ENCODE results near the gene MMP15. TPM values are rescaled to one million over a fixed set of nuclear protein-coding genes. Genes with fewer than 3 reads are reported as not detected.
A peak's percentile ranks its signal among the peaks of the same experiment; 100 is the strongest.

Gene MMP15
- polyA plus RNA-seq, 5 donors = 32.4 to 72.3 (median 40.9) TPM

- DNase-seq = no peak
These were observed 12.2 kb upstream of the MMP15 start for GRCh38 chr16:58013201-58013956.

- DNase-seq = no peak
These were observed 8.6 kb upstream of the MMP15 start for GRCh38 chr16:58016840-58017446.

- no peak for DNase-seq
These were observed 6.8 kb upstream of the MMP15 start for GRCh38 chr16:58018803-58019202.

DNA sequence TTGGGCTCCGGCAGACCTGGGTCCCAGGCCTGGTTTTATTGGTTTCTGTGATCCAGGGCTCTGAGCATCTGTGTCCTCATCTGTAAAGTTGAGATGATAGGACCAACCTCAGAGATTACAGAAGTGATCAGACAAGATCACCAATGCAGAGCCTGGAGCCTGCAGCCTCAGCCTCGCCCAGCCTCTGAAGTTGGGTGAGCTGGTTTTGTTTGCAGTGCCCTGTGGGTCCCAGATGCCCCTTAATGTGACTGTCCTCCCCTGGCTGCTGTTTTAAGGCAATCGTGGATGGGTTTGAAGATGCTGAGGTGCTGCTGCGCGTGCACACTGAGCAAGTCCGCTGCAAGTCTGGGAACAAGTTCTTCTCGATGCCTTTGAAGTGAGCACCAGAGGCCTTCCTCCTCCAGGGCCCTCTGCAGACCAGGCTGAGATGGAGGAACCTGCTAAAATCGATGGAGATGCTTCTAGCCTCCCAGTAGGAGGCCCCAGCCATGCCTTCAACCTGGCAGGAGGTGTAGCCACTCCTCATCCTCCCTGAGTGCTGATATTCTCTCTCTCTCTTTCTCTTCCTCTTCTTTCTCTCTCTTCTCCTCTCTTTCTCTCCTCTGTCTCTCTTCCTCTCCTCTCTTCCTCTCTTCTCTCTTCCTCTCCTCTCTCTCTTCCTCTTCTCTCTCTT is 5.6 kb upstream of the MMP15 start:
- no peak for DNase-seq

DNA sequence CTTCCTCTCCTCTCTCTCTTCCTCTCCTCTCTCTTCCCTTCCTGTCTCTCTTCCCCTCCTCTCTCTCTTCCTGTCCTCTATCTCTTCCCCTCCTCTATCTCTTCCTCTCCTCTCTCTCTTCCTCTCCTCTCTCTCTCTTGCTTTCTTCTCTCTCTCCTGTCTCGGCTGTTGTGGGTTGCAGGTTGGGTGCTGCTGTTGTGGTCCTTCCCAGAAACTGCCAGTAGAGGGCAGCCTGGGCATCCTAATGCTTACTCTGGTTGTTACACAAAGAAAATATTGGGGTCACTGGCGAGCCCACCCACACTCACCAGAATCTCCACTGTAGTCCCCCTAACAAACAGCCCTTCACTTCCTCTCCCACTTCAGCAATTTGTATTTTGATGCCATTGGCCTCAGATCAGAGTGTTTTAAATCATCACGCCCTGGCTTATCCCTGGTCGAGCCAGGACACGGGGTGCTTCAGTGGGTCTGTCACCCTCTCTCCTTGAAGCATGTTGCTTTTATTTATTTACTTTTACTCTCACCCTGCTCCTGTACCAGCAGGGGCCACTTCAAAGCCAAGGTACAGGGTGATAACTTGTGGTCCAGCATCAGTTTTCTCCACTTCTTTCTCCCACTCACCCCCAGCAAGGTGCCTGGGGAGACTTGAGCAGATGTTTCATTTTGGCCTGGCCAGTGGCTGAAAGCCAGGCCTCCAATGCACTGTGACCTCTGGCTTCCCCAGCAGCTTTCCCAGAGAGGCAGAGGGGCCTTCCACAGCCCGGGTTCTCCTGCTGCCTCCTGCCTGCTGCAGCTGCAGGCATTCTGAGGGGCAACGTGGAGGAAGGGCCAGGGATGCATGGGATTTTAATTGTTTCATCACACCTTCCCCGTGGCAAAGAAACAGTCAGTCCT is 4.7 kb upstream of the MMP15 start:
- DNase-seq = peak; percentile 38 to 60

GRCh38 chr16:58021661-58022551 is 3.6 kb upstream of the MMP15 start:
- DNase-seq = no peak

- DNase-seq = peak; percentile 67 to 73
These were observed 2.8 kb upstream of the MMP15 start for GRCh38 chr16:58022601-58023371.

GRCh38 chr16:58024486-58025350 is 836 bp upstream of the MMP15 start:
- DNase-seq = peak in 1 of 2 donors; percentile 42

DNA sequence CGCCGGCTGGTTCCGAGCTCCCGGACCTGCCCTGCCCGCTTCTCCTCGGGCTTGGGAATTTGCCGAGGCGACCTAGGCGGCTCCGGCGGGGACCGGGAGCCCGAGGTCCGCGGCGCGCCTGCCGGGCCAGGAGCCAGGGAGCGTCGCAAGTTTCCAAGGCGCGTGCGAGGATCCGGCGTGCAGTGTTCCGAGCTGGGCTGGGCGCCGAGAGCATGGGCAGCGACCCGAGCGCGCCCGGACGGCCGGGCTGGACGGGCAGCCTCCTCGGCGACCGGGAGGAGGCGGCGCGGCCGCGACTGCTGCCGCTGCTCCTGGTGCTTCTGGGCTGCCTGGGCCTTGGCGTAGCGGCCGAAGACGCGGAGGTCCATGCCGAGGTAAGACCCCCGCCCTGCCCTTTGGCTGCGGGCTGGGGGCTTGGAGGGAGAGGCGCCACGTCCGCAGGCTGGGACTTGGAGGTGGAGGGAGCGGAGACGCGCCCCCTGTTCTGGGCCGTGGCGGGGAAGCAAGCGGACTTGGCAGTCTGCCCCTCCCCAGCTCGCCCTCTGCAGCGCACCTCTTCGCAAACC is 668 bp downstream of the MMP15 start:
- DNase-seq = peak in 1 of 2 donors; percentile 52

- no peak for DNase-seq
These were observed 1.2 kb downstream of the MMP15 start for GRCh38 chr16:58026705-58027160.

DNA sequence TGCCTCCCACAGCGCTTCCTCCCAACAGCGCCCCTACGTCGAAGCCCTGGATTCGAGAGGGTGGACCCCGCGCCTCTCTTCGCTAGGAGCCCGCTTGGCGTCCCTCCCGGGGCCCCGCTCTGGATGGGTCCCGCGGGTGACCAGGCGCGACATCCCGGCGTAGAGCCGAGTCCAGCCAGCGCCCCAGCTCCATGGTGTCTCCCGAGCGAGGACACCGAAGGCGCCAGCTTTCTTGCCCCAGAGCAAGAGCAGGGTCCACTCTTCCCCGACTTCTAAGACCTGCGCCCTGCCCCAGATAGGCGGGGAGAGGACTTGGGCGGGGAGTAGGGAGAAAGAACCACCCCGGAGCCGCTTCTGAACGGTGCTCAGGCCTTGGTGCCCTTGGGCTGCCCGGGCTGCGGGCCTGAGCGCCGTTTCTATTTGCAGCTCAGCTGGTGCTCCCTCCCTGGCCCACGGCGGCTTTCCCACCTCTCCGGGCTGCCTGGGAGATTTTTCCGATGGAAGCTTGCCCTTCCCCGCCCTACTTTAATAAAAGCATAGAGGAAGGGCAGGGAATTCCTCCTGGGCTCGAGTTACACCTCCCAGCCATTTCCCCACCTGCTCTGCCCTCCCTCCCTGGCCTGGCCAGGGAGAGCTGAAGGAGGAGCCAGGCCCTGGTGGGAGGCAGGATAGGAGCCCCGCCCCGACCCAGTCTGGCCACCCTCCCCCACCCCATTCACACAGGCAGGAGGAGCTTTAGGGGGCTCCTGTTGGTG is 1.8 kb downstream of the MMP15 start:
- DNase-seq = no peak

- DNase-seq = no peak
These were observed 2.4 kb downstream of the MMP15 start for GRCh38 chr16:58027916-58028455.

DNA sequence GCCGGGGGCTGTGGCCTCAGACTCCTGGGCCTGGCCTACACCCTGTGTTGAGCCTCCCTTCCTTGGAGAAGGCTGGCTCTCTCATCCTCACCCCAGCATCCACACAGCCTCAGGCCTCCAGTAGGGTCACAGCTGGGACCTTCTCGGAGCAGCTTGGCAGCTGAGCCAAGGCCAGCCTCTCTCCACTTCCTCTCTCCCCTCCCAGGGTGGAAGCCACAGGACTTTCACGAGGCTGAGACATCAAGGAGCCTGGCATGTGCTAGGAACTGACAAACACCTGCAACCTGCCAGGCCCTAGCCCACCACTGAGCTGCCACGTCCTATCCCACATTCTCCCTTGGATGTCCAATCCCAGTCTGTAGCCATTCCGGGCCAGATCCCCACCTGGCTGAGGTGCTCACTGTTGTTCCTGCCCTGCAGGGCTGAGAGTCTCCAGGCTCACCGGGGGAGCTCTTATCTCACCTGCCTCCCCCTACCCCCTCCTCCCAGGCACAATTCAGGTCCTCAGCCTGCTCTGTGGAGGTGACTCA is 3.1 kb downstream of the MMP15 start:
- DNase-seq = no peak

DNA sequence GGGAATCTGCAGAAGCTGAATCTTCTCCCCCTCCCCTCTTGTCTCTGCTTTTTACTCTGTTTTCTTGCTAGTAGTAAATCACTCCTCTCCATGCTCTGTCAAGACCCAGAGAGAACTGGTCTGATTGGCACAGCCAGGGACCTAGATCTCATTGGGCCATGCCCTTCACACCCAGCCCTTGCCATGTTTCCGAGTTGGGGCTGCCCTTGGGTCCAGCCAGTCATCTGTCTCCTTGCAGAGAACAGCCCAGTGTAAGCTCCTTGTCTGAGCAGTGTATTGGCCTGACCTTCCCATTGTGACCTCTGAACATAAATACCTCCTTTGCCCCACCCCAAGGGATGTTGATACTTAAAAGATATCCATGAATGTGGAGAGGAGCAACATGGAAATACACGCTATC is 3.9 kb downstream of the MMP15 start:
- DNase-seq = no peak

DNA sequence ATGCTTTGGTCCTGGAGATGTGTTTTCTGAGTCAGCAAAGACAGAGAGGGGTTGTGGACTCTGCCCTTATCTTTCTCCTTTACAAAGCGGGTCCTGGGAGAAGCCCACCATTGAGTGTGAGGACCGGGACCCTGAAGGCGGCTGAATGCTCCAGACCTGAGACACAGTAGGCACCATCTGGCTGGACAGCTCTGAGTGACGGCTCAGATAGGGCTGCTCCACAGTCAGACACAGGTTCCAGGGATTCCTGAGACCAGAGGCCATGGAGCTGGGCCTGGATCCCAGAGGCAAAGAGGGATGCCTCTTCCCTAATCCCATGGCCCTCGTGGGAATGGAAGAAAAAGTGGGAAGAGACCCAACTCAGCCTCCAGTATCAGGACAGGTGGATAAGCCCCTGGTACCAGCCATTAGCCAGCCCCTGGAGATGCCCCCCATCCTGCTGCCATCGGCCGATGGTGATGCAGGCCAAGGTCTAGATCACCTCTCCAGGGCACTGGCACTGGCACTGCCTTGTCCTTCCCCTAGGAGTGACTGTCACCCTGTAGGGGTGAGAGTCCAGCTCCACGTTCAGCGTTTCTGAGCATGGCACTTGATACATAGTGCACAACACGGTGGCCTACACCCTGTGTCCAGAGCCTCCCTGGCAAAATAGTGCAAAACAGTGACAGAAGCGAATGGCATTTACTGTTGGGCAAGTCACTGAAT is 4.7 kb downstream of the MMP15 start:
- DNase-seq = no peak

GRCh38 chr16:58031016-58031800 is 5.7 kb downstream of the MMP15 start:
- DNase-seq = no peak
